Neural cell (in vitro differentiated cells): ENCODE data around the gene KRTAP12-1.

Source experiments
- EP300 ChIP-seq: fragments of 450-650 bp; conservative IDR thresholded peaks from 2 replicates; pipeline ENCODE4 v1.6.1; 2014; ENCODE audit warnings: antibody characterized with exemption, mild to moderate bottlenecking, moderate library complexity; ENCODE audit not compliant: poor library complexity, severe bottlenecking
- EZH2 ChIP-seq: fragments of 200-600, 300-800 bp; shearing (Covaris generic), sonication (generic); IDR thresholded peaks from 2 replicates; pipeline ENCODE4 v1.6.1; 2014; ENCODE audit warnings: antibody characterized with exemption, low read length, borderline replicate concordance, mild to moderate bottlenecking; ENCODE audit not compliant: insufficient read depth, poor library complexity, severe bottlenecking
- POLR2AphosphoS5 ChIP-seq: IDR thresholded peaks from 2 replicates; pipeline ENCODE4 v1.6.1; 2012
- SMC3 ChIP-seq: fragments of 450-650 bp; conservative IDR thresholded peaks from 2 replicates; pipeline ENCODE4 v1.6.1; 2014; ENCODE audit warnings: antibody characterized with exemption, mild to moderate bottlenecking, moderate library complexity; ENCODE audit not compliant: poor library complexity
- TAF1 ChIP-seq: IDR thresholded peaks from 2 replicates; pipeline ENCODE4 v1.6.1; 2012; ENCODE audit warnings: low read depth
- TF ChIP-seq, protein P1 (sequence below): fragments of 450-650 bp; IDR thresholded peaks from 2 replicates; pipeline ENCODE4 v1.5.1; 2014; ENCODE audit warnings: antibody characterized with exemption, mild to moderate bottlenecking, moderate library complexity; ENCODE audit not compliant: poor library complexity, severe bottlenecking
- TF ChIP-seq, protein P2 (sequence below): IDR thresholded peaks from 2 replicates; pipeline ENCODE4 v1.6.1; 2012; ENCODE audit warnings: borderline replicate concordance

- no peak for TF ChIP-seq POLR2AphosphoS5
- TF ChIP-seq, protein P1, sequence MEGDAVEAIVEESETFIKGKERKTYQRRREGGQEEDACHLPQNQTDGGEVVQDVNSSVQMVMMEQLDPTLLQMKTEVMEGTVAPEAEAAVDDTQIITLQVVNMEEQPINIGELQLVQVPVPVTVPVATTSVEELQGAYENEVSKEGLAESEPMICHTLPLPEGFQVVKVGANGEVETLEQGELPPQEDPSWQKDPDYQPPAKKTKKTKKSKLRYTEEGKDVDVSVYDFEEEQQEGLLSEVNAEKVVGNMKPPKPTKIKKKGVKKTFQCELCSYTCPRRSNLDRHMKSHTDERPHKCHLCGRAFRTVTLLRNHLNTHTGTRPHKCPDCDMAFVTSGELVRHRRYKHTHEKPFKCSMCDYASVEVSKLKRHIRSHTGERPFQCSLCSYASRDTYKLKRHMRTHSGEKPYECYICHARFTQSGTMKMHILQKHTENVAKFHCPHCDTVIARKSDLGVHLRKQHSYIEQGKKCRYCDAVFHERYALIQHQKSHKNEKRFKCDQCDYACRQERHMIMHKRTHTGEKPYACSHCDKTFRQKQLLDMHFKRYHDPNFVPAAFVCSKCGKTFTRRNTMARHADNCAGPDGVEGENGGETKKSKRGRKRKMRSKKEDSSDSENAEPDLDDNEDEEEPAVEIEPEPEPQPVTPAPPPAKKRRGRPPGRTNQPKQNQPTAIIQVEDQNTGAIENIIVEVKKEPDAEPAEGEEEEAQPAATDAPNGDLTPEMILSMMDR, result no peak
- TF ChIP-seq, protein P2, sequence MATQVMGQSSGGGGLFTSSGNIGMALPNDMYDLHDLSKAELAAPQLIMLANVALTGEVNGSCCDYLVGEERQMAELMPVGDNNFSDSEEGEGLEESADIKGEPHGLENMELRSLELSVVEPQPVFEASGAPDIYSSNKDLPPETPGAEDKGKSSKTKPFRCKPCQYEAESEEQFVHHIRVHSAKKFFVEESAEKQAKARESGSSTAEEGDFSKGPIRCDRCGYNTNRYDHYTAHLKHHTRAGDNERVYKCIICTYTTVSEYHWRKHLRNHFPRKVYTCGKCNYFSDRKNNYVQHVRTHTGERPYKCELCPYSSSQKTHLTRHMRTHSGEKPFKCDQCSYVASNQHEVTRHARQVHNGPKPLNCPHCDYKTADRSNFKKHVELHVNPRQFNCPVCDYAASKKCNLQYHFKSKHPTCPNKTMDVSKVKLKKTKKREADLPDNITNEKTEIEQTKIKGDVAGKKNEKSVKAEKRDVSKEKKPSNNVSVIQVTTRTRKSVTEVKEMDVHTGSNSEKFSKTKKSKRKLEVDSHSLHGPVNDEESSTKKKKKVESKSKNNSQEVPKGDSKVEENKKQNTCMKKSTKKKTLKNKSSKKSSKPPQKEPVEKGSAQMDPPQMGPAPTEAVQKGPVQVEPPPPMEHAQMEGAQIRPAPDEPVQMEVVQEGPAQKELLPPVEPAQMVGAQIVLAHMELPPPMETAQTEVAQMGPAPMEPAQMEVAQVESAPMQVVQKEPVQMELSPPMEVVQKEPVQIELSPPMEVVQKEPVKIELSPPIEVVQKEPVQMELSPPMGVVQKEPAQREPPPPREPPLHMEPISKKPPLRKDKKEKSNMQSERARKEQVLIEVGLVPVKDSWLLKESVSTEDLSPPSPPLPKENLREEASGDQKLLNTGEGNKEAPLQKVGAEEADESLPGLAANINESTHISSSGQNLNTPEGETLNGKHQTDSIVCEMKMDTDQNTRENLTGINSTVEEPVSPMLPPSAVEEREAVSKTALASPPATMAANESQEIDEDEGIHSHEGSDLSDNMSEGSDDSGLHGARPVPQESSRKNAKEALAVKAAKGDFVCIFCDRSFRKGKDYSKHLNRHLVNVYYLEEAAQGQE, result no peak
- no peak for TF ChIP-seq TAF1
- no peak for TF ChIP-seq EP300
- TF ChIP-seq EZH2, result no peak
- no peak for TF ChIP-seq SMC3
Observed at GRCh38 chr21:44700101-44701022, 18.4 kb upstream of the KRTAP12-1 start.
